AG10803 (cell line): Measurements from ENCODE around the gene AP2A2.

ENCODE experiments used
- DNase-seq: peaks from one replicate; pipeline ENCODE4 v3.0.0; 2010; ENCODE audit warnings: low read depth
- H3K4me3 ChIP-seq: 2 replicates; pipeline ENCODE4 v1.5.1; 2011; ENCODE audit warnings: mild to moderate bottlenecking, low read length, control low read depth
- TF ChIP-seq, protein P1 (sequence below): conservative IDR thresholded peaks from 2 replicates; pipeline ENCODE4 v1.5.1; 2011; ENCODE audit warnings: mild to moderate bottlenecking, low read length, control low read depth, inconsistent platforms

The AP2A2 gene

DNA sequence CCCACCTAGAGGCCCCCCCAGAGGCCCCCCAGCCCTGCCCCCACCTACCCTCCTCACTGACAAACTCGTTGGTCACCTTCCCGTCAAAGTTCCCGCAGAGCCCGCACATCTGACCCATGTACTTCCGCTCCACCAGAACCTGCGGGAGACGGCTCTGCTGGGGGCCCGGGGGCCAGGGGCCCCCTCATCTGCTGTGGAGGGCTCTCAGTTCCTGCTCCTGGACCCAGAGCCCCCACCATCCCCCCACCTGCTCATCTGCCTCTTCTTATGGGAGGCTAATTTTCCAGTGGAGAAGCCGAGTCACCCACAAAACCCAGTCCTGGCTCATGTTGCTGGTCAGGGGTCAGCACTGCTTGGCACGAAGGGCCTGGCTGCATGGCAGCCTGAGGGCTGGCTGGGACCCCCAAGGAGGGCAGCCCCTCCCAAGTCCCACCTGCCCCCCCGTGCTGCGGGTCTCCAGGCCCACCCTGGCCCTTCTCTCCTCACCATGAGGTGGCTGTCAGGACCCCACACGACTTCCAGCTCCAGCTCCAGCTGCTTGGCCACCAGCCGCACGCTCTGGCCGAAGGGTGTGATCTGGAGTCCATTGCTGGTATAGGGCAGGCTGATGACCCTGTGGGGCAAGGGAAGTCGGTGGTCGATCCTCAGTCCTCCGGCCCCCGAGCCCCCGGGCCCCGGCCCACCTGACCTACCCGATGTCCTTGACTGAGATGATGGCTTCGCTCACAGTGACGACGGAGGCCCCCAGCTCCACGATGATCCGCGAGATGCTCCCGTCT lies 105.6 kb downstream of the AP2A2 start:
- TF ChIP-seq, protein P1, sequence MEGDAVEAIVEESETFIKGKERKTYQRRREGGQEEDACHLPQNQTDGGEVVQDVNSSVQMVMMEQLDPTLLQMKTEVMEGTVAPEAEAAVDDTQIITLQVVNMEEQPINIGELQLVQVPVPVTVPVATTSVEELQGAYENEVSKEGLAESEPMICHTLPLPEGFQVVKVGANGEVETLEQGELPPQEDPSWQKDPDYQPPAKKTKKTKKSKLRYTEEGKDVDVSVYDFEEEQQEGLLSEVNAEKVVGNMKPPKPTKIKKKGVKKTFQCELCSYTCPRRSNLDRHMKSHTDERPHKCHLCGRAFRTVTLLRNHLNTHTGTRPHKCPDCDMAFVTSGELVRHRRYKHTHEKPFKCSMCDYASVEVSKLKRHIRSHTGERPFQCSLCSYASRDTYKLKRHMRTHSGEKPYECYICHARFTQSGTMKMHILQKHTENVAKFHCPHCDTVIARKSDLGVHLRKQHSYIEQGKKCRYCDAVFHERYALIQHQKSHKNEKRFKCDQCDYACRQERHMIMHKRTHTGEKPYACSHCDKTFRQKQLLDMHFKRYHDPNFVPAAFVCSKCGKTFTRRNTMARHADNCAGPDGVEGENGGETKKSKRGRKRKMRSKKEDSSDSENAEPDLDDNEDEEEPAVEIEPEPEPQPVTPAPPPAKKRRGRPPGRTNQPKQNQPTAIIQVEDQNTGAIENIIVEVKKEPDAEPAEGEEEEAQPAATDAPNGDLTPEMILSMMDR, result no peak
- no peak for DNase-seq
- H3K4me3 ChIP-seq, result no peak overlapping the region

DNA sequence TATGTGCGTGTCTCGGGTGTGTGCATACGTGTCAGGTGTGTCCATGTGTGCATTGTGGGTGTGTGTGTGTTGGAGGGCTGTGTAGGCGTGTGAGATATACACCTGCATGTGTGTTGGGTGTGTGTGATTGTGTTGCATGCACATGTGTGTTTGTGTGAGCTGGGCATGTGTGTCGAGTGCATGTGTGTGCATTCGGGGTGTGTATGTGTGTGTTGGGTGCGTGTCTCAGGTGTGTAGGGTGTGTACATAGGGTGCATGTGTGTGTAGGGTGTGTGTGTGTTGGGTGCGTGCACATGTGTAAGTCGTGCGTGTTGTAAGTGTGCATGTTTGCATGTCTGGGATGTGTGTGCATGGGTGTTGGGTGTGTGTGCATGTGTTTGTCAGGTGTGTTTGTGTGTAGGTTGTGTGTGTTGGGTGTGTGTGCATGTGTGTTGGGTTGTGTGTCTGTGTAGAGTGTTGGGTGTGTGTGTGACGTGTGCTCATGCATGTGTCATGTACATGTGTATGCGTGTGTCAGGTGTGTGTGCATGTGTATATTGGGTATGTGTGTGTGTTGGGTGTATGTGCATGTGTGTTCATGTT lies 106.7 kb downstream of the AP2A2 start:
- no peak overlapping the region for H3K4me3 ChIP-seq
- DNase-seq, result no peak
- TF ChIP-seq, protein P1, result no peak

DNA sequence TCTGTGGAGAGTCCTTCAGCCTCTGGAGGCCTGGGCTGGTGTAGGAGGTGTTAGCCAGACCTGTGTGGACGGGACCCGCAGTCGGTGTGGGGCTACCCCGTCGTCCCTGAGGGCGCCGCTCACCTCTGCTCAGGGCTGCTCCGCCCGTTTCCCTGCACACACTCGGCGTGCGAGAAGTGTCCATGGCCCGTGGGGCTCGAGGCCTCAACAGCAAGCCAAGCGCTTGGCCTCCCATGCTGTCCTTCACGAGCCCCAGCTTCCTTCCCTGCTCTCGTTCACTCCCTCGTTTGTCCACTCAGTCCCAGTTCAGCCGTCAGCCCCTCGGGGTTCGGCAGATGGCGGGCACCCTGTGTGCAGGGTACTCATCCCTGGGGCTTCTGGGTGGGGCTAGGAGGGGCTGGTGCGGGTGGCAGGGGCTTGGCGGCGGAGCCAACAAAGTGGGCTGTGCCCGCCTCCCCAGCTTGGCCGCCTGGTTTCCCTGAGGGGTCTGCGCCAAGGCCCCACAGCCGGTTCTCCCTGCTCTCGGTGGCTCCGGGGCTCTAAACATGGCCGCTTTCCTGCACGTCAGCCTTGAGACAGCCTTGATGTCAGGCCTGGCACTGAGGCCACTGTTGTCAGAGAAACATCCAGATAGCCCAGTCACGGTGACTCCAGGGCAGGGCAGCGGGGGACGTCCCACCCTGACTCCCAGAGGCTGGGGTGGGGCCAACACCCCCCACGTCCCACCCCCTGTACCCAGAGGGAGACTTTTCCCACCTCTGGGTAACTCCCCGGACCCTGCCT lies 107.5 kb downstream of the AP2A2 start:
- no peak overlapping the region for H3K4me3 ChIP-seq
- DNase-seq, result no peak
- TF ChIP-seq, protein P1, result no peak

DNA sequence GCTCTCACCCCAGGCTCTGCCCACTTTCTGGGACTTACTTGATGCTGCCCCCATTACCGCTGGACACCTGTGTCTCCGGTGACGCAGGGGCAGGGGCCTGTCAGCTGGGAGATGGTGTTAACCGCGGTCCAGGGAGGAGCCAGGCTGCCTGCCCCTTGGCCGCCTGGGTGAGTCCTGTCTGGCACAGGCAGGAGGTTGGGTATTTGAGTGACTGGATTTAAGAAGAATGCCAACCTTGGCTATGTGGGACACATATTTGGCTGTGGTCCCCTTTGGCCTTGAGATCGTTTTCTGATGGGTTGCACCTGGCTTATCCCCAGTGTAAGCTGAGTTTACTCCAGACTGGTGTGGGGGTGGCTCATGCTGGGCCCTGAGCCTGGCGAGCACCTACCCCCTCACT lies 108.3 kb downstream of the AP2A2 start:
- DNase-seq, result peak; percentile 21
- TF ChIP-seq, protein P1, result no peak

DNA sequence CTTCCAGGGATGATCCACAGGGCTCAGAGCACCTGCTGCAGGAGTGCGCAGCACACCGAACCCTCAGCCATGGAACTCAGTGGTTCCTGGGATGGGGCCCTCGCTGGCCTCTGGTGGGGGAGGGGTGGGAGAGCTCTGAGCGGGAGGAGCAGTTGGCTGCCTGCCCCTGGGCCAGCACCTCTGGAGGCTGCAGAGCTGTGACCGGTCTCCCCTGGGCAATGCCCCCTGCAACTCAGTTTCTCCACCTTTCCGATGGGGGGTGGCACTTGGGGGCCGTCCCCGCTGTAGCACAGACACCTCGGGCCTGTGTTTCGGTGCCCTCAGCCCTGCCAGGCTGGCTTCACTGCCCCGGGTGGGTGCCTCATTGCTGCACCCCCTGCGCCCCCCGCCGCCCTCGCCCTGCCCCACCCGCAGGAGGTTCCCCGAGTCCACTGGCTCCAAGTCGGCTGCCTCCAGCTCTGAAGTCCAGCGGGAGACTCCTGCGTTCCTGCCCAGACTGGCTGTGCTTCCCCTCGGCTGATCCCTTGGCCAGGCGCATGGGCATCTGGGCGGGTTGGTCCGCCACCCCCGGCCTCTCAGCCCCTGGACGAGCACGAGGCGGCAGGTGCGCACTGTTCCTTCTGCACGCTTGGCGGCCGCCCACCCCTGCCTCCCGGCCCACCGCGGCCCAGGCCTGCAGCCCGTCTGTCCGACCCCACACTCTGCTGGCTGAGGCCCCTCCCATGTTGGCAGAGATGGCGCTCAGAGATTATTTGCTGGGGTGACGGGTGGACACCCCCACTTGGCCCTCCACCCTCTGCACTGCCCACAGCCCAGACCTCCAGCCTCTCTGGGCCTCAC lies 109.0 kb downstream of the AP2A2 start:
- no peak overlapping the region for H3K4me3 ChIP-seq
- DNase-seq, result no peak
- TF ChIP-seq, protein P1, result no peak

More for the DNA sequence above, 108.3 kb downstream of the AP2A2 start:
- no peak overlapping the region for H3K4me3 ChIP-seq

DNA sequence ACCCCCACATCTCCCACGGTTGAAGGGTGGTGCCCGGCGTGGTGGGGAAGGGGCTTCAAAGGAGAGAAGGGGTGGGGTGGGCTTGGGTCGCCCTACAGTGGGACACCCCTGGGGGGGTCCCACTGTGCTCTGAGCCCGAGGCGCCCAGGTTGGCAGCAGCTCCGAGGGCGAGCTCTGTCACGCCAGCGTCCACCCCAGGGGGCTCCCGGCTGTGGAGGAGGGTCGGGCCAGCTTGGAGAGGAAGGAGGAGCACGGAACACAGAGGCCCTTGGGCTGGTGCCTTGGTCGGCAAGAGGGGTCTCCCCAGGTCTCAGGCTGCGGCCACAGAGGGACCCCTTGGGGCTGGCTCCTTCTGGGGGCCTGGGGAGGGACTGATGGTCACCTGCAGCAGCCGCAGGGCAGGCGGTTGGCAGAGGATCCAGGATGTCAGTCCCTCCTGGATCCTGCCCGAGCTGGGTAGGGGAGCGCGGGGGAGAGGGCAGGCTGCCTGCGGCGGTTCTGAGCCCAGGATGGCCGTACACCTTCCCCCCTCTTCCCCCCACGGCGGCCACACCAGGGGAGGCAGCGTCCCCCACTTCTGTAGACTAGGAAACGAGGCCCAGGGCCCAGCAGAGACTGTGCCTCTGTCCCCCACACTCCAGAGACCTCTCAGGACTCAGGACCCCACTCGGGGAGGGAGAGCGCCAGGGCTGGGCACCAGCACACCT lies 110.1 kb downstream of the AP2A2 start:
- no peak overlapping the region for H3K4me3 ChIP-seq
- TF ChIP-seq, protein P1, result no peak
- no peak for DNase-seq
